GM19328 (cell line): ENCODE results near the gene DLX1.

ENCODE experiments used
- ATAC-seq: cut with Tn5 transposase; IDR thresholded peaks from one replicate; pipeline ENCODE4 v1.9.1; 2021; ENCODE audit warnings: mild to moderate bottlenecking, moderate library complexity; ENCODE audit not compliant: unreplicated experiment

The DLX1 gene

GRCh38 chr2:172096626-172097547 is 11.6 kb downstream of the DLX1 start:
- ATAC-seq = no peak

- ATAC-seq = no peak
These were observed 12.3 kb downstream of the DLX1 start for GRCh38 chr2:172097557-172098131.

- no peak for ATAC-seq
These were observed 13.0 kb downstream of the DLX1 start for GRCh38 chr2:172098287-172098649.

DNA sequence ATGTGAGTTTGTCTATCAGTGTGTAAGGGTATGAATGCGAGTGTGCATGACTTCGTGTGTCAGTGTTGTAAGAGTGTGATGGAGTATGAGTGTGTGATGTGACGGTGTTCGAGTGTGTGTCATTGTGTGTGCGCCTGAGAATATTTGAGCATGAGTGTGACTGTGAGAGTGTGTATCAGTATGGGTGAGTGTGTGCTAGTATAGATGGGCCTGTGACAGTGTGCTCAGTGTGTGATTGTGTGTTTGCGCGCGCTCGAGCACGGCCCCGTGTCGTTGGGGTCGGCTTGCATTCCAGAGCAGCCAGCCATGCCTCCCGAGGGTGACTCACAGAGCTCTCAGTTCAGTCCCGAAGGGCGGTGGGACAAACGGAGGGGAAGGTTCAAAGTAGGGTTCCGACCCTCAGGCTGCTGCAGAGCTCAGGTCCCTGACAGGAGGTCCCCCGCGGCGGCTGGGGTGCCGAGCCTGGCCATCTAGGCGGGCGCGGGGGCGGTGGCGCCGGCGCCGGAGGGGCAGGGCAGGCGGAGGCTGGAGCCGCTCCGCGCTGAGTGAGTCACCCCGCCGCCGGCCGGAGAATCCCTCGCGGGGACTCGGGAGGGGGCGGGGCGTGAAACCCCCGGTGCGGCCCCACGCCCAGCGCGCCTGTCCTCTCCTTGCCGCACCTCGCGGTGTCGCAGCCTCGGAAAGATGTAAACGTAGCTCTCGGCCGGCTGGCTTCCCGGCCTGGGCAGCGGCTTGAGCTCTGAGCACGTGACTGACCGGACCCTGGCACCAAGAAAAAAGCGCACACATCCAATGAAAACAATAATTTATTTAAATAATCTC is 13.6 kb downstream of the DLX1 start:
- no peak for ATAC-seq

- no peak for ATAC-seq
These were observed 14.3 kb downstream of the DLX1 start for GRCh38 chr2:172099472-172100079.

GRCh38 chr2:172100080-172100934 is 15.0 kb downstream of the DLX1 start:
- ATAC-seq = no peak

- ATAC-seq = no peak
These were observed 15.9 kb downstream of the DLX1 start for GRCh38 chr2:172100935-172101820.

- ATAC-seq = no peak
These were observed 16.6 kb downstream of the DLX1 start for GRCh38 chr2:172101821-172102390.

GRCh38 chr2:172102391-172103359 is 17.4 kb downstream of the DLX1 start, which contains the start of gene DLX2:
DLX2 (minus strand) TSS chr2:172102900; CDS start chr2:172102538, 362 bp downstream.
- no peak for ATAC-seq

DNA sequence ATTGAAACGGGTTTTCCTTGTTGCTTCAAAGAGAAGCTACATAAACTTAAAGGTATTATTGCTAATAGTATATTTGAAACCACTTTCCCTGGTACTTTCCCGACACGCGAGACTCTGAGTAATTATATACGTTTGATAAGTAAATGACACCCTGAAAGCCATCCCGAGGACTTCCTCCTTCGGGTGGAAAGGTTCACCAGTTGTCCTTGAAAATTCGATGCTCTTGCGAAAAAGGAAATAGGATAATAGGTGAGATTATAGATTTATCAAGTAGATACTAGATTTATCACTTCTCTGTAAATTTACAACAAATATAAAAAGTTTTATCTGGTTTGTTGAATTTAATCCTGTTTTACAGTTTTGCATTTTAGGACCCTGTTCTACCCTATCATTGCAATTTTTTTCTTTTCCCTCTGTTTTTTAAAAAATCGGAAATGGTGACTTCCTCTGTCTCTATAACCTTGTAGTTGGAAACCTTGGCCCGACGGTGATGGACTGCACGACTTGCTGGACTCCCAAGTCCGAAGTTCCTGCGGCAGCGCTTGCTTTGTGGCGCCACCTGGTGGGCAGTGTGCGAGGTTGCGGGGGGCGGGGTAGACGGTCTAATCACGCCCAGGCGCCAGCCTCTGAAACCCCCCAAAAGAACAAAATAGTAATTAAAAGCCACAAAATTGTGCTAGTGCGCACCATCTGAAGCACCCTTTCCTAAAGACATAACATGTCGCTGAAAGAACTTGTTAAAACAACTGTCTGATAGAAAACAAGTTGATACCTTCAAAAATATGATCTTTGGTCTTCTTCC is 18.4 kb downstream of the DLX1 start:
- ATAC-seq = no peak

GRCh38 chr2:172105471-172106107 is 20.3 kb downstream of the DLX1 start:
- no peak for ATAC-seq

GRCh38 chr2:172106108-172106961 is 21.0 kb downstream of the DLX1 start:
- no peak for ATAC-seq

DNA sequence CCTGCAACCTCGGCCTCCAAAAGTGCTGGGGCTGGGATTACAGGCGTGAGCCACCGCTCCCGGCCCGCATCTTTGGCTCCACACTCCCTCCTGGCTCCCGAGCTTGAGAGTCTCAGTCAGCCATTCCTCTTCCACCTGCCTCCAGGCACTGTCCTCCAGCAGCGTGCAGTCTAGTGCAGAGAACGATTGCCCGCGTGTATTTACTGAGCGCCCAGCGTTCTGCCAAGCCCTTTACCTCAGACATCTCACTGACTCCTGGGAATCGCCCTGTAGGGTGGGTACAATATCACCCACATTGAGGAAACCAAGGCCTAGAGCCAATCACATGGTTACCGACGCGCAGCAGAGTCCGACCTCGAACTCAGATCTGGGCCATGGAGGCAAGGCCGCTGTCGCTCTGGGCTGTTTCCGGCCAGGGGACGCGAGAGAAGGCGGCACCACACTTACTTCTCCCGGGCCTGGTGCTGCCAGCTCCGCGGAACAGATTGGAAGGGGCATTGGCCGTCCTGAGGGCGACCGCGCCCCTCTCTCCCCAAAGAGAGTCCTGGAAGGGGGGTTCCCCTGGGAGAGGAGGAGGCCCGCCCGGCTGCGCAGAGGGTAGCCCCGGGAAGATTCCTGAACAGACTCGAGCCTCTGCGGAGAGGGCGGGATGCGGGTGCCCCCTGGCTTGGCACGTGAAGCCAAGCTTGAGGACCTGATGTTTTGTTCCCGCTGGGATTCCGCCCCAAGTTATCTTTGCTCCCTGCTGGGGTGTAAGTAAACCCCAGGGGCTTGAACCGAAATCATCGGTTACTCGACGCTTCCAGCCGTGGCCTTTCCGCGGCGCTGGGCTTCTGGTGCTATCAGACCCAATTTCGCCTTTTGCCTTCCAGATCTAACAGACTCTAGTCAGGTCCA is 22.6 kb downstream of the DLX1 start:
- ATAC-seq = no peak

GRCh38 chr2:172108587-172108930 is 23.3 kb downstream of the DLX1 start:
- no peak for ATAC-seq
